Activated B cell treated with CpG ODN at 0.5 μM for 24 hours (primary cell): ENCODE results near the gene ZNF683. TPM values are rescaled to one million over a fixed set of nuclear protein-coding genes. Genes with fewer than 3 reads are reported as not detected.
A peak's percentile ranks its signal among the peaks of the same experiment; 100 is the strongest.

ENCODE experiments used
- ATAC-seq: fragments of 200-7000 bp; cut with Tn5 transposase; one replicate; pipeline ENCODE4 v1.10.0; 2021; ENCODE audit warnings: low read depth, mild to moderate bottlenecking, moderate library complexity
- CTCF ChIA-PET: fragments of 350-600 bp; sonication (Branson Sonifier 250); formaldehyde crosslinking; loops from one replicate; lab custom pipeline; 2021; ENCODE audit warnings: antibody characterized with exemption; lab: Charles Lee
- POLR2A ChIA-PET: fragments of 350-600 bp; sonication (Branson Sonifier 250); formaldehyde crosslinking; loops from one replicate; lab custom pipeline; 2021; ENCODE audit warnings: antibody characterized with exemption; lab: Charles Lee
- DNase-seq: peaks from one replicate; pipeline ENCODE4 v3.0.0; 2022
- H3K27ac Mint-ChIP-seq: one replicate; pipeline ENCODE4 v1.8.0; 2020; ENCODE audit warnings: mixed read lengths
- H3K27me3 Mint-ChIP-seq: one replicate; pipeline ENCODE4 v1.8.0; 2021; ENCODE audit warnings: mixed read lengths
- H3K36me3 Mint-ChIP-seq: one replicate; pipeline ENCODE4 v1.8.0; 2021; ENCODE audit warnings: low read depth, mixed read lengths
- H3K4me1 Mint-ChIP-seq: one replicate; pipeline ENCODE4 v1.8.0; 2021; ENCODE audit warnings: mixed read lengths
- H3K4me3 Mint-ChIP-seq: one replicate; pipeline ENCODE4 v1.8.0; 2020; ENCODE audit warnings: mild to moderate bottlenecking, mixed read lengths
- H3K9me3 Mint-ChIP-seq: one replicate; pipeline ENCODE4 v1.8.0; 2020; ENCODE audit warnings: mixed read lengths
- intact Hi-C: fragments of 100-400 bp; cut with micrococcal nuclease; formaldehyde crosslinking; loops from one replicate; pipeline ENCODE4 v1.15.1; 2024
- total RNA-seq: library from RNA; stranded (reverse); gene quantifications from 2 replicates; pipeline ENCODE4 v1.2.3, GENCODE V29; 2022
- TF ChIP-seq, protein P1 (sequence below): fragments of 200-600 bp; IDR thresholded peaks from one replicate; pipeline ENCODE4 v1.8.0; 2022; ENCODE audit warnings: antibody characterized with exemption, mild to moderate bottlenecking

Gene ZNF683
- total RNA-seq, 1 donor from 2014 or later: not detected

GRCh38 chr1:26360807-26361604, 11.5 kb downstream of the ZNF683 start:
- intact Hi-C loops: loop anchor here (1.0 kb wide), 1 partner anchor 48 kb away; no protein-coding TSS in a partner anchor
- no peak for ATAC-seq
- Mint-ChIP-seq H3K4me3 (peak overlapping the region; percentile 72), H3K4me1 (peaks cover 29% of the 10 kb centered on the region), H3K9me3 (no peaks in the 10 kb centered on the region), H3K27ac (no peak overlapping the region), H3K36me3 (no peaks in the 10 kb centered on the region), H3K27me3 (peaks cover 18% of the 10 kb centered on the region)
- DNase-seq: no peak
- CTCF ChIA-PET: interaction anchor here (0.9 to 1.8 kb wide), 4 partner anchors 17 to 256 kb away, joined by 3 to 7 read pairs (median 6); no protein-coding TSS in a partner anchor
- POLR2A ChIA-PET: interaction anchor here (0.6 to 2.2 kb wide), 6 partner anchors 22 to 363 kb away, joined by 3 to 8 read pairs (median 3); partner anchors contain the start of gene PAFAH2
- TF ChIP-seq, protein P1, sequence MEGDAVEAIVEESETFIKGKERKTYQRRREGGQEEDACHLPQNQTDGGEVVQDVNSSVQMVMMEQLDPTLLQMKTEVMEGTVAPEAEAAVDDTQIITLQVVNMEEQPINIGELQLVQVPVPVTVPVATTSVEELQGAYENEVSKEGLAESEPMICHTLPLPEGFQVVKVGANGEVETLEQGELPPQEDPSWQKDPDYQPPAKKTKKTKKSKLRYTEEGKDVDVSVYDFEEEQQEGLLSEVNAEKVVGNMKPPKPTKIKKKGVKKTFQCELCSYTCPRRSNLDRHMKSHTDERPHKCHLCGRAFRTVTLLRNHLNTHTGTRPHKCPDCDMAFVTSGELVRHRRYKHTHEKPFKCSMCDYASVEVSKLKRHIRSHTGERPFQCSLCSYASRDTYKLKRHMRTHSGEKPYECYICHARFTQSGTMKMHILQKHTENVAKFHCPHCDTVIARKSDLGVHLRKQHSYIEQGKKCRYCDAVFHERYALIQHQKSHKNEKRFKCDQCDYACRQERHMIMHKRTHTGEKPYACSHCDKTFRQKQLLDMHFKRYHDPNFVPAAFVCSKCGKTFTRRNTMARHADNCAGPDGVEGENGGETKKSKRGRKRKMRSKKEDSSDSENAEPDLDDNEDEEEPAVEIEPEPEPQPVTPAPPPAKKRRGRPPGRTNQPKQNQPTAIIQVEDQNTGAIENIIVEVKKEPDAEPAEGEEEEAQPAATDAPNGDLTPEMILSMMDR: no peak

DNA sequence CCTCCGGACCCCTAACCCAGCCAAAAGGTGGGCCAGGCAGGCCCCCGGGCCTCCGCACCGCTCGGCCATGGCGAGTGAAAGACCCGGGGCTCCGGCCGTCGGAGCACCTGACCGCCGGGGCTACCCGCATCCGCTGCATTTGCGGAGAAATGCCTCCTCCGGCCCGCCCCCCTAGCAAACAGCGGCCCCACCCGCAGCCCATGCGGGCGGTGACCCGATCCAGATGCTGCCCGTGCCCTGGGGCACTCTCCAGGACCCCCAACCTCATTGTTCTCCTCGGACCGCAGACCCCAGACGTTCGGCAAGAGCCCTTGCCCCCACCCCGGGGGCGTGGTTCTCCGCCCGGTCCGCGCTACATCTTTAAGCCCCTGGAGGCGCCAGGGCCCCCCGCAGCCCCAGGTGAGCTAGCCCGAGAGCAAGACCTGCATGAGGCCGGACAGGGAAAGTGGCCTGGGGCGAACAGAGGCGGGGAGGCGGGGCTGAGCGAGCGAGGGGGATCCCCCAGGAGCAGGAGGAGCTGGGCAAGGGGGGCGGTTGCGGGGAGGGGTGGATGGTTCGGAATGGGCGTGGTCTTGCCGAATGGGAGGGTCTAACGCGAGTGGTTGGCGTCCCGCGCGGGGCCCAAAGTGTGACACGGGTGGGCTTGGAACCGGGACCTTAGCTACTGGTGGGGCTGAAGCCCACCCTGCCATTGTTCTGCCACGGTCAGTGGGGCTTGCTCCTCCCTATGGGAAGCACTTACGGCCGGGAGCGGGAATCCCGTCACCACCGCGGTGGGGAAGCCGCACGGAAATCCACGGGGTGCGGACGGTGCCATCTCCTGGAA, 12.4 kb downstream of the ZNF683 start:
- H3K4me3 Mint-ChIP-seq: peak overlapping the region; percentile 72
- peaks cover 19% of the 10 kb centered on the region for H3K27me3 Mint-ChIP-seq
- no peaks in the 10 kb centered on the region for H3K9me3 Mint-ChIP-seq
- CTCF ChIA-PET: no interaction called here
- ATAC-seq (peak; percentile 65), DNase-seq (peak; percentile 50)
- H3K36me3 Mint-ChIP-seq: no peaks in the 10 kb centered on the region
- intact Hi-C loops: loop anchor here (1.0 kb wide), 1 partner anchor 49 kb away; no protein-coding TSS in a partner anchor
- H3K27ac Mint-ChIP-seq: no peak overlapping the region
- POLR2A ChIA-PET: interaction anchor here (0.6 to 2.2 kb wide), 4 partner anchors 23 to 363 kb away, joined by 3 to 8 read pairs (median 4); partner anchors contain the start of gene PAFAH2
- TF ChIP-seq, protein P1: no peak
- peaks cover 29% of the 10 kb centered on the region for H3K4me1 Mint-ChIP-seq

DNA sequence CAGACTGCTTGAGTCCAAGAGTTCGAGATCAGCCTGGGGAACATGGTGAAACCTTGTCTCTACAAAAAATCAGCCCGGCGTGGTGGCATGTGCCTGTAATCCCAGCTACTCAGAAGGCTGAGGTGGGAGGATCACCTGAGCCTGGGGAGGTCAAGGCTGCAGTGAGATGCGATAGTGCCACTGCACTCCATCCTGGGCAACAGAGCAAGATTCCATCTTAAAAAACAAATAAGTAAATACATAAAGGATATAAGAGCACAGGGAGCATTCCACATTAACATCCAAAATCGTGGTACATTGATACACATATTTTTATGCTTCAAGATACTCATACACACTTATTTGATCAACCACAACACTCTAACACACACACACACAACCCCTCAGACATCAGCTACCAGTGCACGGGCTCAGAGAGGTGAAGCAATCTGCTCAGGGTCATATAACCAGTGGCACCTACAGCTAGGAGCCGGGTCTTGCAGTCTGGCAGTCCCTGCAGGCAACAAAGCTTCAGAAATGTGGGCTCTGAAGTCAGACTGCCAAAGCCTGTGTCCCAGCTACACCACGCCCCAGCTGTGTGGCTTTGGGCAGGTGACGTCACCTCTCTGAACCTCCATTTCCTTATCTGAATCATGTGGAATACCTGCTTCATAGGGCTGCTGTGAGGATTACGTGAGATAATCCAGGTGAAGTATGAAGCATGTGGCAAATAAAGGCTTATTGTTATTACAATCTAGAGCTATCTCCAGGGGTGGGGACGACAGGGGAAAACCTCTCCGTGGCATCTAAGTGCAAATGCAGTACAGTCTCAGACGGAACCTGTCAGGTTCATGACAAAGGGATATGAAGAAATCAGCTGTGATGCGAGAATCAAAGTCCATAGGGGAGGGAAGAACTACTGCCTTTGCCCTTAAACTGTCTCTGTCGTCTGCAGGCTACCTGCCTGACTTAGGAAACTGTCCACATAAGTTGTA, 13.9 kb downstream of the ZNF683 start:
- Mint-ChIP-seq H3K9me3 (no peaks in the 10 kb centered on the region), H3K36me3 (no peaks in the 10 kb centered on the region), H3K27ac (no peak overlapping the region), H3K4me3 (no peak overlapping the region), H3K4me1 (peaks cover 25% of the 10 kb centered on the region), H3K27me3 (peaks cover 9% of the 10 kb centered on the region)
- DNase-seq (no peak), ATAC-seq (no peak)
- TF ChIP-seq, protein P1: no peak
- intact Hi-C loops: no loop called here
- CTCF ChIA-PET: interaction anchor here (0.7 kb wide), 1 partner anchor 189 kb away, joined by 4 read pairs; the partner anchor contains the start of gene ZNF593
- POLR2A ChIA-PET: no interaction called here

- H3K27ac Mint-ChIP-seq: no peak overlapping the region
- ChIA-PET CTCF (no interaction called here), POLR2A (no interaction called here)
- intact Hi-C loops: no loop called here
- H3K4me1 Mint-ChIP-seq: peaks cover 24% of the 10 kb centered on the region
- H3K36me3 Mint-ChIP-seq: no peaks in the 10 kb centered on the region
- TF ChIP-seq, protein P1: no peak
- DNase-seq: no peak
- no peak for ATAC-seq
- H3K4me3 Mint-ChIP-seq: no peak overlapping the region
- H3K9me3 Mint-ChIP-seq: no peaks in the 10 kb centered on the region
- H3K27me3 Mint-ChIP-seq: peaks cover 7% of the 10 kb centered on the region
These were observed 15.4 kb downstream of the ZNF683 start for GRCh38 chr1:26357121-26357602.
